Kidney epithelial cell (primary cell): ENCODE results near the gene BCL2L12. TPM values are rescaled to one million over a fixed set of nuclear protein-coding genes. Genes with fewer than 3 reads are reported as not detected.

Experiments
- DNase-seq: peaks from one replicate; pipeline ENCODE4 v3.0.0-alpha.2; 2010; ENCODE audit warnings: low read depth
- H3K27me3 ChIP-seq: 2 replicates; pipeline ENCODE4 v1.6.0; 2011; ENCODE audit warnings: low read length; ENCODE audit not compliant: control insufficient read depth, insufficient read depth
- H3K36me3 ChIP-seq: 2 replicates; pipeline ENCODE4 v1.5.1; 2011; ENCODE audit warnings: low read length; ENCODE audit not compliant: control insufficient read depth, insufficient read depth
- H3K4me3 ChIP-seq: 2 replicates; pipeline ENCODE4 v1.5.1; 2011; ENCODE audit warnings: low read depth, mild to moderate bottlenecking, control low read depth, low read length
- total RNA-seq: library from RNA; depleted of rRNA; stranded (reverse); fragments of >200 nt; gene quantifications from 2 replicates; pipeline ENCODE4 v1.2.3, GENCODE V29; 2015
- TF ChIP-seq, protein P1 (sequence below): IDR thresholded peaks from 2 replicates; pipeline ENCODE4 v1.5.1; 2011; ENCODE audit warnings: mild to moderate bottlenecking, moderate library complexity, low read length, control low read depth, inconsistent platforms; ENCODE audit not compliant: insufficient read depth, poor library complexity, severe bottlenecking

BCL2L12 gene
- total RNA-seq, 1 donor from 2014 or later: 13.9 TPM

DNA sequence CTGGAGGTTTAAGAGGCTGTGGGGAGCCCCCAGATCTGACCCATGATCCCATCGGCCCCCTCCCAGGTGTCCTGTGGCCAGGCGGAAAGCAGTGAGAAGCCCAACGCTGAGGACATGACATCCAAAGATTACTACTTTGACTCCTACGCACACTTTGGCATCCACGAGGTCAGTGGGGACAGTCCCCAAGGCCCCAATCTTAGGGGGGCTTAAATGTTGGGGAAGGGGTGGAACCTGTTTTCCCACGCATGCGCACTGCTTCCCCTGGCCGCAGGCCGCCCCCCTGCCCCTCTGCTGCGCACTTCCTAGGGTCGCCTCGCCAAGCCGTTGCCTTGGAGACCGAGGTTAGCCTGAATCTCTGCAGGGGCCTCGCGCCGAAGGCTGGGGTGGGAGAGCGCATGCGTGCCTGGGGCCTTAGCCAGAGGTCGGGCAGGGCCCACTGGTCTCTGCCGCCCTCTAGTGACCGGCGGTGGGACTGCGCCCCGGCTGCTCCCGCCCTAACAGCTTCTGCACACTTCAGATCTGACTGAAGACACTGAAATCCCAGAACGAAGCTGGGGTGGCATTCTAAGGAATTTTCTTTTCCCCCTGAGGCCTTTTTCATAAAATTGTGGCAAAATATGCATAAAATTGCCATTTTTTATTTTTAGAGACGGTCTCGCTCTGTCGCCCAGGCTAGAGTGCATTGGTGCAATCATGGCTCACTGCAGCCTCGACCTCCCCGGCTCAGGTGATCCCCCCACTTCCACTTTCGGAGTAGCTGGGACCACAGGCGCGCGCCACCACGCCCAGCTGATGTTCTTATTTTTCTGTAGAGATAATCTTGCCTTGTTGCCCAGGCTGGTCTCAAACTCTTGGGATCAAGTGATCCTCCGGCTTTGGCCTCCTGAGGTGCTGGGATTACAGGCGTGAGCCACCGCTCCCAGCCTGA lies 15.0 kb downstream of the BCL2L12 start:
- Histone ChIP-seq H3K4me3 (no peak overlapping the region), H3K27me3 (no peaks in the 10 kb centered on the region), H3K36me3 (peaks cover 4% of the 10 kb centered on the region)
- TF ChIP-seq, protein P1, sequence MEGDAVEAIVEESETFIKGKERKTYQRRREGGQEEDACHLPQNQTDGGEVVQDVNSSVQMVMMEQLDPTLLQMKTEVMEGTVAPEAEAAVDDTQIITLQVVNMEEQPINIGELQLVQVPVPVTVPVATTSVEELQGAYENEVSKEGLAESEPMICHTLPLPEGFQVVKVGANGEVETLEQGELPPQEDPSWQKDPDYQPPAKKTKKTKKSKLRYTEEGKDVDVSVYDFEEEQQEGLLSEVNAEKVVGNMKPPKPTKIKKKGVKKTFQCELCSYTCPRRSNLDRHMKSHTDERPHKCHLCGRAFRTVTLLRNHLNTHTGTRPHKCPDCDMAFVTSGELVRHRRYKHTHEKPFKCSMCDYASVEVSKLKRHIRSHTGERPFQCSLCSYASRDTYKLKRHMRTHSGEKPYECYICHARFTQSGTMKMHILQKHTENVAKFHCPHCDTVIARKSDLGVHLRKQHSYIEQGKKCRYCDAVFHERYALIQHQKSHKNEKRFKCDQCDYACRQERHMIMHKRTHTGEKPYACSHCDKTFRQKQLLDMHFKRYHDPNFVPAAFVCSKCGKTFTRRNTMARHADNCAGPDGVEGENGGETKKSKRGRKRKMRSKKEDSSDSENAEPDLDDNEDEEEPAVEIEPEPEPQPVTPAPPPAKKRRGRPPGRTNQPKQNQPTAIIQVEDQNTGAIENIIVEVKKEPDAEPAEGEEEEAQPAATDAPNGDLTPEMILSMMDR: peak; percentile 99
- no peak for DNase-seq

DNA sequence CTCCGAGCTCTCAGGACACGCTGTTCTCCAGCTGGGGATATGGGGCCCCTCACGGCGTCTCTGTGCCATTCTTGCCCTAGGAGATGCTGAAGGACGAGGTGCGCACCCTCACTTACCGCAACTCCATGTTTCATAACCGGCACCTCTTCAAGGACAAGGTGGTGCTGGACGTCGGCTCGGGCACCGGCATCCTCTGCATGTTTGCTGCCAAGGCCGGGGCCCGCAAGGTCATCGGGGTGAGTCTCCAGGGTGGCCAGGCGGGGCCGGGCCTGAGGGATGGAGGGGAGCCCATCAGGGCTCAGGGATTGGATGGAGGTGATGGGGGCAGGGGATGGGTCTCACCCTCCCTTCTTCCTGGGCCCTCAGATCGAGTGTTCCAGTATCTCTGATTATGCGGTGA lies 16.1 kb downstream of the BCL2L12 start:
- H3K27me3 ChIP-seq: no peaks in the 10 kb centered on the region
- TF ChIP-seq, protein P1: no peak
- DNase-seq: no peak
- H3K4me3 ChIP-seq: no peak overlapping the region
- peaks cover 5% of the 10 kb centered on the region for H3K36me3 ChIP-seq

DNA sequence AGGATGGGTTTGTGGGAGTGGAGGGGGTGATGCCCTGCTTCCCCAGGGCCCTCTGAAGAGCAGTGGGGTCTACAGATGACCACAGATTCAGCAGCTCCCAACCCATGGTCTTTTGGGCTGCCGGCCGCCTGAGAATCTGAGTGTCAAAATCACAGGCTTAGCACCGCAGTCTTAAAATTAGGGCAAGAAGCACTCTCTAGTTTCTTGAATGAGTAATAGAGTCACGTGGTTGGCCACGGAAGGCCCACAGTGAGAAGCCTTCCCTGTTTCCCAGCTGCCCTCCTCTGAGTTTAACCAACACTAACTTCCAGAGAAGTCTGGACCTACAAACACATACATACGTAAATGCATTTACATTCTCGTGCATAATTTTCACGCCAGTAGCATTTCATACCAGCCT lies 16.5 kb downstream of the BCL2L12 start:
- TF ChIP-seq, protein P1: no peak
- no peak for DNase-seq
- Histone ChIP-seq H3K4me3 (no peak overlapping the region), H3K36me3 (peaks cover 6% of the 10 kb centered on the region), H3K27me3 (no peaks in the 10 kb centered on the region)

DNA sequence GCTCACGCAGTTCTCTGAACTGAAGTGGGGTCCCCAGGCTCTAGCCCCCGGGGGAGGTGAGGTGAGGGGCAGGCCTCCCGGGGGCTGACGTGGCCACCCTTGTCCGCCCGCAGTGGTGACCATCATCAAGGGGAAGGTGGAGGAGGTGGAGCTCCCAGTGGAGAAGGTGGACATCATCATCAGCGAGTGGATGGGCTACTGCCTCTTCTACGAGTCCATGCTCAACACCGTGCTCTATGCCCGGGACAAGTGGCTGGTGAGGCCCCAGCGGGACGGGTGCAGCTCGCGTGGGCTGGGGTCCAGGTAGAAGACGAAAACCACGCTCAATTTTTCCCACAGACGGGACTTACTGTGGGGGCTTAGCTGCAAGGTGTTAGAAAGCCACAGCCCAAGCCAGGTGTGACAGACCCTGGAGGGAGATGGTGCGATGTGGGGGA lies 18.1 kb downstream of the BCL2L12 start:
- TF ChIP-seq, protein P1: no peak
- Histone ChIP-seq H3K36me3 (peaks cover 7% of the 10 kb centered on the region), H3K4me3 (no peak overlapping the region), H3K27me3 (no peaks in the 10 kb centered on the region)
- no peak for DNase-seq

DNA sequence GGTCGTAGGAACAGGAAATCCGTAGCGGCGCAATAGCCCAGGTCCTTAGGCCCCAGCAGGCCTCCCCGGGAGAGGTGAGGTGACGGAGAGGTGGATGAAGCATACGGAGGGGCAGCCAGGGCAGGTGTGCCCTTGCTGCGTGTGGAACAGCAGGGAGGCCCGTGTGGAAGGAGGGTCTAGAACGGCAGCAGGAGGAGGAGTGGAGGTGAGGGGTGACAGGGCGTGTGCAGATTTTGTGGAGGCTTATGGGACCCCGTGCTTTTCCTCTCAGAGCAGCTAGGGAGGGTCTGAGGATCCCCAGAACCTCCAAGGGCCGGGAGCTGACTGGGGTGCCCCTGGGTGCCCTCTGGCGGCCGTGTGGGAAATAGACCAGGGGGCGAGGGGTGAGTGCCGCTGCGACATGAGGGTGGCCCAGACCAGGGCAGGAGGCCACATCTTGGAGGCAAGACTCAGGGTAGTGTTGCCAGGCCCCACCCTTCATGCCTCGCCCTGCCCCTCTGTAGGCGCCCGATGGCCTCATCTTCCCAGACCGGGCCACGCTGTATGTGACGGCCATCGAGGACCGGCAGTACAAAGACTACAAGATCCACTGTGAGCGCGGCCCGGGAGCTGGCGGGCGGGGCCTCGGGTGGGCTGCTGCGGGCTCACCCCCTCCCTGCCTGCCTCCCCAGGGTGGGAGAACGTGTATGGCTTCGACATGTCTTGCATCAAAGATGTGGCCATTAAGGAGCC lies 18.7 kb downstream of the BCL2L12 start:
- H3K27me3 ChIP-seq: no peaks in the 10 kb centered on the region
- peaks cover 8% of the 10 kb centered on the region for H3K36me3 ChIP-seq
- TF ChIP-seq, protein P1: peak; percentile 44
- no peak overlapping the region for H3K4me3 ChIP-seq
- DNase-seq: no peak
